GM18861 (cell line): ENCODE data around the gene COL26A1.
"Not testable (repeated sequence)": the region's sequence is repeated elsewhere in the genome, so short reads cannot be mapped to it uniquely, and the experiment has no call there.

Source experiments
- ATAC-seq: cut with Tn5 transposase; IDR thresholded peaks from one replicate; pipeline ENCODE4 v1.9.1; 2021; ENCODE audit not compliant: unreplicated experiment

The COL26A1 gene

GRCh38 chr7:101362334-101363195, at the start of gene COL26A1:
TSS of gene COL26A1 (plus strand) at chr7:101362875. CDS start at chr7:101363033, 158 bp downstream.
- no peak for ATAC-seq

DNA sequence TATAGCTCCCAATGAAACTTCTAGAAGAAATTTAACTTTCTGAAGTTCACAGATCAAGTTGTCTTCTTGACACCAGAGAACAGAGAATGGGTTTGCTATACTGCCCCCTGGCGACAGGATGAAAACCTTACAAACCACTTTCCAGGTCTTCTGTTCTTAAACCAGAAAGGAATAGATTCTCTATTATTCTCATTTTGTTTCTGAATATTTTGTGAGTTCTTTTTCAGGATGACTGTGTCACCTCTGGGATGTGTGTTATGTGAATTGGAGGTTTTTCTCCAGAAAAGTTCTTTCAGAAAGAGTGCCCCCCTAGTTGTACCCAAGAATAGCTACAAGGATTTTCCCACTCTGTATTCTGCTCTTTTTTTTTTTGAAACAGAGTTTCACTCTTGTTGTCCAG, 47.3 kb upstream of the COL26A1 start:
- ATAC-seq: no peak

DNA sequence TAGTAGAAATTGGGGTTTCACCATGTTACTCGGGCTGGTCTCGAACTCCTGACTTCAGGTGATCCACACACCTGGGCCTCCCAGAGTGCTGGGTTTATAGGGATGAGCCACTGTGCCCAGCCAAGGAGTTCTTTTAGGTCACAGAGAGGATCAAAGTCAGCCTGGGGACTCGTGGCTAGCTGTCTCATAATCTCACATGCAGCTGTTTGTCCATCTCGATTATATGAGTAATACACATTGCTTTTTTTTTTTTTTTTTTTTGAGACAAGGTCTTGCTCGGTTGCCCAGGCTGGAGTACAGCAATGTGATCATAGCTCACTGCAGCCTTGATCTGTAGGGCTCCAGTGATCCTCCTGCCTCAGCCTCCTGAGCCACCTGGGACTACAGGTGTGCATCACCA, 43.3 kb upstream of the COL26A1 start:
- ATAC-seq: no peak

DNA sequence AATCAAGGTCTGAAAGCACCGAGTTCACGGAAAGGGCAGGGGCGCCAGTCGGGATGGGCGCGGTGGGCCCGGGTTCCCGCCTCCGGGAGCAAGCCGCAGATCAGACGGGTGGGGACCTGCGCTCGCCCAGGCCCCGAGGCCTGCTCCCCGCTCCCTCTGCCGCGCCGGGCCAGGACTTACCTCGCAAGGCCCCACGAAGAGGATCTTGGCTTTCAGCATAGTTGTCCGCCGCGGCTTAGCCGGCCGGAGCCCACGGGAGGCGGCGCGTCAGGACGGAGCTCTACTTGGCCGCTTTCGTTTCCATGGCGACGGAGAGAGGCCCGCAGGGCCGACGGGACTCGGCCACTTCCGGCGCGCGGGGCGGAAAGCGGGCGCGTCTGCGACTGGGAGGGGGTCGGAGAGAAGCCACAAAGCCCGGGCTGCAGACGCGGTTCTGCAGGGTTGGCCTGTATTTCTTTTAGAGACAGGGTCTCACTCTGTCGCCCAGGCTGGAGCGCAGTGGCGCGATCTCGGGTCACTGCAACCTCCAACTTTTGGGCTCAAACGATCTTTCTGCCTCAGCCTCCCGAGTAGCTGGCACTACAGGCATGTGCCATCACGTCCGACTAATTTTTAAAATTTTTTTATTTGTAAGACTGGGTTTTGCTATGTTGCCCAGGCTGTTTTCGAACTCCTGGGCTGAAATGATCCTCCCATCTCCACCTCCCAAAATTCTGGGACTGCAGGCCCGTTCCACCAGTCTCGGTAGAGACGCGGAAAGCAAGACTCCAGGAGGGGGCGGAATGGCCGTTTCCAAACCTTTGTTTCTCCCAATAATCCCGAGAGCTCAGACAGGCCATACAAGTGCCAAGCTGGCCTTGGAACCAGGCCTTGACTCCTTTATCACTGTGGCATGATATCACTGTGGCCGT, 40.9 kb upstream of the COL26A1 start, which contains the start of gene IFT22:
Gene IFT22, minus strand, starts transcription at position 322 of the 911 bp plus-strand sequence. Its CDS starts 103 bp downstream, at position 219.
- ATAC-seq: peak; percentile 90

- ATAC-seq: no peak
These were observed 34.5 kb upstream of the COL26A1 start for GRCh38 chr7:101328159-101328558.

DNA sequence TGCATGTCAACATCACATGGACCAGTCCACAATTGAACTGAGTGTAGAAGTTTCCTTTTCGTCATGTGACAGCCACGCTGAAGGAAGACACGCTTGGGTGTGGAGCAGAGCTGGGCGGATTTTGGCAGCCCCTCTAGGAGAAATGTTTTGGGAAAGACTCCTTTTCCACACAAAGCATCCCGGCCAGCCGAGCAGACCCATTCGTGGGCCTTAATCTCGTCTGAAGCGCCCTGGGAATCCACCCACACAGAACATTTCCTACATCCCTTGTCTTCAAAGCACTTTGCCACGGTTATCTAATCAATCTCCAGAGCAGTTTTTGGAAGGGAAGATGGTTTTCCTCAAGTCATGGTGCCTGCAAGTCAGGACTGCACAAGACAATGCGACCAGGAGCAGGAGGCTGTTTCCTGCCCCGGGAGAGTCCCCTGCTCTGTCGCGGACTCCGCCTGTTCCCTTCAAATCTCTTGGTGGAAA, 32.6 kb upstream of the COL26A1 start:
- no peak for ATAC-seq

DNA sequence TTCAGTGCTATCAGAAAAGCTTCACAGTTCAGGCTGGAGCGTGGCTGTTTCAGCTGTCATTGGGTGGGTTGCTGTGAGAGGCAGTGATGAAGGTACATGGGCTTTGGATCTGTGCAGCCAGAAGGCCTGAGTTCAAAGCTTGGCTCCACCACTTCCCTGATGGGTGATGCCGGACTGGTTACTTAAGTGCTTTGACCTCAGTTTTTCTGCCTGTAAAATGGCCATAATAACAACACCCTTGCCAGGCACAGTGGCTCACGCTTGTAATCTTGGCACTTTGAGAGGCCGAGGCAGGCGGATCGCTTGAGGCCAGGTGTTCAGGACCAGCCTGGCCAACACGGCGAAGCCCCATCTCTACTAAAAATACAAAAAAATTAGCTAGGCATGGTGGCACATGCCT, 30.6 kb upstream of the COL26A1 start:
- ATAC-seq: no peak

GRCh38 chr7:101333912-101334311, 28.8 kb upstream of the COL26A1 start:
- no peak for ATAC-seq

GRCh38 chr7:101340379-101340778, 22.3 kb upstream of the COL26A1 start:
- ATAC-seq: no peak

- ATAC-seq: no peak
These were observed 19.8 kb upstream of the COL26A1 start for GRCh38 chr7:101342892-101343291.

- no peak for ATAC-seq
These were observed 15.2 kb upstream of the COL26A1 start for GRCh38 chr7:101347477-101347876.

GRCh38 chr7:101348456-101349067, 14.1 kb upstream of the COL26A1 start:
- not testable (repeated sequence) for ATAC-seq

DNA sequence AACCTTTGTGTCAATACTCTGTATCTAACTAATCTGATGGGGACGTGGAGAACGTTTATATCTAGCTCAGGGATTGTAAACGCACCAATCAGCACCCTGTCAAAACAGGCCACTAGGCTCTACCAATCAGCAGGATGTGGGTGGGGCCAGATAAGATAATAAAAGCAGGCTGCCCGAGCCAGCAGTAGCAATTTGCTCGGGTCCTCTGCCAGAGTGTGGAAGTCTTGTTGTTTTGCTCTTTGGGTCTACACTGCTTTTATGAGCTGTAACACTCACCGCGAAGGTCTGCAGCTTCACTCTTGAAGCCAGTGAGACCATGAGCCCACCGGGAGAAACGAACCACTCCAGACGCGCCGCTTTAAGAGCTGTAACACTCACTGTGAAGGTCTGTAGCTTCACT, 13.4 kb upstream of the COL26A1 start:
- not testable (repeated sequence) for ATAC-seq

GRCh38 chr7:101352920-101353308, 9.8 kb upstream of the COL26A1 start:
- ATAC-seq: no peak

GRCh38 chr7:101357433-101357832, 5.2 kb upstream of the COL26A1 start:
- ATAC-seq: no peak

- ATAC-seq: no peak
These were observed 590 bp downstream of the COL26A1 start for GRCh38 chr7:101363196-101363733.

DNA sequence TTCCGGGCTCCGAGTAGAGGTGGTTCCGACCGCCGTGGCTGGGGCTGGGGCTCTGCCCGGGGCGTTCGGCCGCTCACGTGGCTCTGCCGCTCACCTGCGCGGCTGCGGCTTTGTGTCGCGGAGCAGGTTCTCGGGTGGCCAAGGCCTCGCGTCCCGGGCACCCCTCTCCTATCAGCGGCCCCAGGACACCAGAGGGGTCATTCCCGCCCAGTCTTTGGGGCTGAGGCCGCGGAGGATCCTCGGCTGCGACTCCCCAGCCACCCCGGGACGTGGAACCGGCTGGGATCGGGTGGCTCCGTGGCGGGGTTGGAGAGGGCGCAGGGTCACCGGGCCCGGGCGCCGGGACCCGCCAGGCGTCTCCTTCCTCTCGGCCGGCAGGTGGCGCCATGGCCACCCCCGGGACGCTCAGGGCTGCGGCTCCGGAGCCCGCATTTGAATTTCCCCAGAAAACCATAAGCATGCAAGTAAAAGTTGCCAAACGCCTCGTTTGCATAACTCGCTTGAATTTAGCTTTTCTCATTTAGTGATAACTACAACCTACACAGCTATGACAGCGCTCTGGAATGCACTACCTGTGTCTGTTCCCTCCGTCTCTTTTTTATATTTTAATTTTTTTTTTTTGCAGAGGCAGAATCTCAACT, 1.2 kb downstream of the COL26A1 start:
- no peak for ATAC-seq

GRCh38 chr7:101365956-101366355, 3.3 kb downstream of the COL26A1 start:
- ATAC-seq: no peak

DNA sequence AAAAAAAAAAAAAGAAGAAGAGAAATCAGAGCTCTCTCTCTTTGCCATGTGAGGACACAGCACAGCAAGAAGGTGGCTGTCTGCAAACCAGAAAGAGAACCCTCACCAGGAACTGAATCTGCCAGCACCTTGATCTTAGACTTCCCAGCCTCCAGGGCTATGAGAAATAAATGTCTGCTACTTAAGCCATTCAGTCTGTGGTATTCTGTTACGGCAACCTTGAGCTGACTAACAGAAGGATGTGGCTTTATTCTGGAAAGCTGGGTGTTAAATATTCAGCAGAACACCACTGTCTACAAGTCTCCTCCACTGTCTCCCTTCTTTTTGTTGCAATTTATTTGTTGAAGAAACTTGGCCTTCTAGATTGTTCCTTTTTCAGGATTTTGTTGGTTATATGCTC, 5.0 kb downstream of the COL26A1 start:
- ATAC-seq: no peak

GRCh38 chr7:101368422-101369165, 5.9 kb downstream of the COL26A1 start:
- ATAC-seq: no peak
